ENCODE results near the gene RHOG.
"Not testable (repeated sequence)": the region's sequence is repeated elsewhere in the genome, so short reads cannot be mapped to it uniquely, and the experiment has no call there.

The RHOG gene

GRCh38 chr11:3832816-3833215 is 7.9 kb downstream of the RHOG start:
- DNase-seq: no peak

- no peak for DNase-seq
These were observed 9.2 kb downstream of the RHOG start for GRCh38 chr11:3831378-3832239.

- no peak for DNase-seq
These were observed 10.0 kb downstream of the RHOG start for GRCh38 chr11:3830730-3831129.

- no peak for DNase-seq
These were observed 10.7 kb downstream of the RHOG start for GRCh38 chr11:3830088-3830487.

GRCh38 chr11:3827434-3828186 is 13.1 kb downstream of the RHOG start:
- no peak for DNase-seq

GRCh38 chr11:3826721-3827120 is 14.0 kb downstream of the RHOG start:
- DNase-seq: no peak

GRCh38 chr11:3825473-3826154 is 15.1 kb downstream of the RHOG start:
- no peak for DNase-seq

GRCh38 chr11:3824714-3825472 is 15.9 kb downstream of the RHOG start:
- DNase-seq: peak; percentile 71

GRCh38 chr11:3823762-3824506 is 16.8 kb downstream of the RHOG start:
- DNase-seq: no peak

- no peak for DNase-seq
These were observed 17.5 kb downstream of the RHOG start for GRCh38 chr11:3823303-3823702.

- no peak for DNase-seq
These were observed 18.4 kb downstream of the RHOG start for GRCh38 chr11:3822312-3822711.

GRCh38 chr11:3820971-3821370 is 19.8 kb downstream of the RHOG start:
- DNase-seq: no peak

- DNase-seq: no peak
These were observed 23.5 kb downstream of the RHOG start for GRCh38 chr11:3817181-3817800.

GRCh38 chr11:3816673-3817072 is 24.1 kb downstream of the RHOG start:
- DNase-seq: no peak

- no peak for DNase-seq
These were observed 24.9 kb downstream of the RHOG start for GRCh38 chr11:3815845-3816244.

GRCh38 chr11:3814832-3815231 is 25.9 kb downstream of the RHOG start:
- not testable (repeated sequence) for DNase-seq

- DNase-seq: no peak
These were observed 29.8 kb downstream of the RHOG start for GRCh38 chr11:3810951-3811350.

- DNase-seq: no peak
These were observed 30.3 kb downstream of the RHOG start for GRCh38 chr11:3810446-3810845.

- no peak for DNase-seq
These were observed 31.2 kb downstream of the RHOG start for GRCh38 chr11:3809624-3809928.

- peak; percentile 59 for DNase-seq
These were observed 31.7 kb downstream of the RHOG start for GRCh38 chr11:3808861-3809623.
